Activated CD4-positive, CD25-positive, alpha-beta regulatory T cell treated with anti-CD3 and anti-CD28 coated beads, Interleukin-2, amount 50 U/mL, for 24 hours (primary cell): ENCODE data around the gene AHCYL1.
A peak's percentile ranks its signal among the peaks of the same experiment; 100 is the strongest.

Experiments
- ATAC-seq, 2 donors: fragments of 150-1000 bp; cut with Tn5 transposase; one replicate each; pipeline ENCODE4 v1.10.0; 2021; ENCODE audit warnings: mild to moderate bottlenecking in 1 of 2, moderate library complexity in 1 of 2

AHCYL1 gene

DNA sequence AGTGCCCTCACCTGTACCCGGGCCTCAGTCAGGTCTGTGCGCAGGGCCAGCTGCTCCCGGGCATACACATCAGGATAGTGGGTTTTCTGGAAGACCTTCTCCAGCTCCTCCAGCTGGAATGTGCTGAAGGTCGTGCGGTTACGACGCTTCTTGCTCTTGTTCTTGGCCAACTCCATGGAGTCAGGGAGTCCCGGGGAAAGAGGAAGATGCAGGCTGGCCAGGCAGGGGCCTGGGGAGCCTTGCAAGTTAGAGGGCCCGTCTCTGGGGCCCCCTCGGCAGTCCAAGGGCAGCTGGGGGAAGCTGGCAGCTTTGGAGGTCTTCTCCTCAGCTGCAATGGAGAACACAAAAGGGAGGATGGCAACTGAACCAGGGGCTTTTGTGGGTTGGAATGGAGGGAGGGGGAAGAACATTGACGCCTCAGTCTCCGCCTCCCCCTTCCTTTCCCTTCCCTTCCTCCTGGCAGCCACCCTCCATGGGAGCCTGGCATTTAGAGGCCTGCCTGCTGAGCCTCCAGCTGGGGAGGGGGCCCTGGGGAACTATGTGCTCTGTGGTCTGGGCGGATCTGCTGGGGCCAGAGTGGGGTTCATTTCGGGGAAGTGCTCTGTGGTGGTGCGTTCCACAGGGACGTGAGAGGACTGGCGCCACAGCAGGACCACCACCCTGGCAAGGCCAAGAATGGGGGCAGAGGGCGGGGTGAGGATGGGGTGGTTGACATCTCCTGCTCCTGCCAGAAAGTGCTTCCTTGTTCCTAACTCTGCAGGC lies 80.2 kb downstream of the AHCYL1 start:
- ATAC-seq: no peak

DNA sequence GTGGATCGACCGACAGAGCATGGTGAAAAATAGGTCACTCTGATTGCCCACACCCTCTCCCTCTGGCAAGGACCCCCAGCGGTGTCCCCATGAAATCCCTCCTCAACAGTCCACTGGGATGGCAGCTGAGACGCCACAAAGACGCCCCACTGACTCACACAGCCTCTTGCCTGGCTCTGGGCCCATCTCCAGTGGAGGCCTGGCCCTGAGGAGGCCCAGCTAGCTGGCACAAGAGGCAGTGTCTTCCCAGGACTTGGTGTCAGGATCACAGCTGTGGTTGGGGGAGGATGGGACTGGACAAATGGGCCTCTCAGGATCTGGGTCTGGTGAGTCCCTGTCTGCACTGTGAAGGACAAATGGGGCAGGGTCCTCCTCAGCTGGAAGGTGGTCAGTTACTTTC lies 81.3 kb downstream of the AHCYL1 start:
- ATAC-seq: no peak

DNA sequence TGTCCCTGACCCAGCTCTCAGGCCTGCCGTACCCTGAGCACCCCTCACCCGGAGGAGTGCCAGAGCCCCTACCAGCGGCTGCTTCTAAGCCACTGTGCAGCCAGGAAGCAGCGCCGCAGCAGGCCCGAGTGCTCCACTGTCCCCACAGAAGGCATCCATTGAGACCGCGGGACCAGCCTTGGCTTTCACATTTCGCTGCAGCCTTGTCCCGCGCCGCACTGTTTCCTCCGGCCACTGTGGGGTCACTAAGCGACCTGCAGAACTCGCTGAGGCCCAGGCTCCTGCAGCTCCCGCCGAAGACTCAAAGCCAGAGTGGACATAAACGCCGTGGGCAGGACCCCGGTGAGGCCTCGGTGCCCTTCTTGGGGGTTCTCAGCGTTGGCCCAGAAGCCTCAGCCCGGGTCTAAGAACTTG lies 82.9 kb downstream of the AHCYL1 start:
- no peak for ATAC-seq

DNA sequence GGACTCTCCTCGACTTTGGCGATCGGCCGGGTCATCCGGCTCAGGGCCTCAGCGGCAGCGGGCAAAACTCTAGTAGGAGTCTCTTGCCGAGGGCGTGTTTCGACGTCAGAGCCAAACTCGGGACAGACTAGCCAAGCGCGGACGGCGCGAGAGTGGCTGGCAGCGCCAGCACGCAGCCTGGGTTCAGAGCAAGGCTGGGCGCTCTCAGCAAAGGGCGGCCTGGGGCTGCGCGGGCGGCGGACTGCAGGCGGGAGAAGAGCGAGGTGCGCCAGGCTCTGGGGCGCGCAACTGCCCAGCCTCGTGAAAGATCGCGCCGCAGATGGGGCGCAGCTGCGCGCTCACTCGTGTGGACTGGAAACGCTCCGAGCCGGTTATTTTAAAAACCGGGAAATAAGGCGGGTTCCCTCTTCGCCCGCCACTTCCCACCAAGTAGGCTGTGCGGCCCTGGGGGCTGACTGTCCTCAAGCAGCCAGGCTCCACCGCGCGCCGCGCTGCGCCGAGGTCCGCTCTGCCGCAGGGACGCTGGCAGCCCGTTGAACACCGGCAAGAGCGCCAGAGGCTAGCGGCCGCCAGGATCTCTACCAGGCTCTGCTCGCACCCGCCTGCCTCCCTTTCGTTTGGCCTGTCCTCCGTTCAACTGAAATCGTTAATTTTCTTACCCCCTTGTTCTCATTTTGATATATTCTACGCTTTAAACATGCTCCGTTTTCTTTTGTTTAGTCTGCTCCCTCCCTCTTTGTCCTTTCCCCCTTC lies 83.5 kb downstream of the AHCYL1 start:
- no peak for ATAC-seq

DNA sequence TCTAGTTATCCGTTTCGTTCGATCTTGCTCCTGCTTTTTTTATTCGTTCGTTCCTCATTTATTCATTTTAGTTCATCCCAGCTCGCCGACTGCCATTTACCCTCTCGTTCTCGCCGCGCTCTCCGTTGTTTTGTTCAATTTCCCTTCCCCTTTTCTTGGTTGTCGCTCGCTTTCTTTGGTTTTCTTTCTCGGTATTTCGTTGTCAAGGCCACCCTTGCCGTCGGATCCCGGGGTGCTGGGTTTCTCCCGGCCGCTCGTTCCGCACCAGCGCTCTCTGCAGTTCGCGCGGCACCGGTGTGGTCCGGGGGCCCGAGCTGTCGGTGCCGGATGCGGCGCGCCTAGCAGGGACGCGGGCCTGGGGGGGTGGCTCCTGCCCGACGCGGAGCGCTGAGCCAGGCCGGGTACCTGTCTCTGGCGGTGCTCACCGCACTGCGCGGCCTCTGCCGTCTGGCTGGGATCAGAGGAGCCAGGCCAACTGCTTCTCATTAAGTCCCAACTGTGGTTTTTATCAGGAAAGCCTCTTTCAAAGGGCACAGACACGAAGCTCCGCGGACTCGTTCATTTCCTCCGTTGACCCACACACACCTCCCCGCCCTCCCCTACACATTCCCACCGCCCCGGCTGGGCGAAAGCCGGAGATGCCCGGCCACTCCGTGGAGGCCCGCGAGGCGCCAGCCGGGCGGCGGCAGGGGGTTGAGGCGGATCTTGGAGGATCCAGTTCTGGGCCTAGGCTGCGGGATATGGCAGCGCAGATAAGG lies 84.3 kb downstream of the AHCYL1 start:
- peak; percentile 34 to 58 for ATAC-seq

DNA sequence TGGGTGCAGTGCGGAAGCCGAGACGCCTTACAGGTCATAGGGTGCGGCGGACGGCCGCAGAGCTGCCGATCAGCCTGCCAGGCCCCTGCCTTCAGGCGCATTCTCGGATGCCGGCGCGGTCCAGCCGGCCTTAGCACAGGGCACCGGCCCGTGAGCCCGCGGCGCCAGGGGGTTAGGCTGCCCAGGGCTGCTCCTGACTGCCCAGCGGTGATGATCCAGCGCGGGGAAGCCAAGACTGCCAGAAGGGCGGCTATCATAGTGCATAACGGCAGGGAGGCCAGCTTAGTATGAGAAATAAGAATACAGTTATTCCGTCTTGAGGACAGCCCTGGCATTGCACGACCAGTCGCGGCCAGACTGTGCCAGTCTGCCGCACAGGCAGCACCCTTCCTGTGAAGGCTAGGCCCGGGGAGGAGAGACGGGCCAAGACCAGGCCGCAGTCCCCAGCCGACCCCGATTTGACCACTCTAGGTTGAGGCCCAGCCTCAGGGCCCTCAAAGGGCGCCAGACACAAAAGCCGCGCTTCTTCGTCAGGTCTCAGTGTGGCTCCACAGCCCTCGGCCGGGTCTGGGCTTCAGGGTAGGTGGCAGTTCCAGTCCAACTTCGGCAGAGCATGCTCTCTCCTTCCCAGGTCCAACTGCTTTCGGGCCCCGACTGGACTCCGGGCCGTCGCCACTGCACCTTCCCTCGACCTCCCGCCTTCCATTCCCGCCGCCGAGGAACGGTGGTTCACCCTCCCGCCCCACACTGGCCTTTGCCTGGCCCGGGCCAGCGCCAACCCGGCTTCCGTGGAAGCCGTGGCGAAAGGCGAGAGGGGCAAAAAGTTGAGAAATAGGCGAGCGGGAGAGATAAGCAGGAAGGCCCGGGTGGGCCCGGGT lies 85.1 kb downstream of the AHCYL1 start:
- peak in 1 of 2 donors; percentile 36 for ATAC-seq

DNA sequence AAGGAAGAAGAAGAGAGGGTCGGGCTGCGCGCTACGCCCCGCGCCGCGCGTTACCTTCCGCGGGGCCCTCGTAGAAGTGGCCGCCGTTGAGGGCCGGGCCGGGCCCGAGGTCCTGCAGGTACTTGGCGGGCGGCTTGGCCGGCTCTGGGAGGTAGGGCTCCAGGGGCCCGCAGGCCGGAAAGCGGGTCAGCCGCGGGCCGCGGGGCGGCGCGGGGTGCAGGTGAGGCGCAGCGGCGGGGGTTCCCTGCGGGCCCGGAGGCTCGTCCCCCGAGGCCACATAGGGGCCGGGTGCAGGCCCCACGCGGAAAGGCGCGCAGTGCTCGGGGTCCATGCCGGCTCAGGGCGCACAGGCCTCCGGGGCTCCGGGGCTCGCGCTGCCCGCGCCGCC lies 85.7 kb downstream of the AHCYL1 start:
- ATAC-seq: no peak

DNA sequence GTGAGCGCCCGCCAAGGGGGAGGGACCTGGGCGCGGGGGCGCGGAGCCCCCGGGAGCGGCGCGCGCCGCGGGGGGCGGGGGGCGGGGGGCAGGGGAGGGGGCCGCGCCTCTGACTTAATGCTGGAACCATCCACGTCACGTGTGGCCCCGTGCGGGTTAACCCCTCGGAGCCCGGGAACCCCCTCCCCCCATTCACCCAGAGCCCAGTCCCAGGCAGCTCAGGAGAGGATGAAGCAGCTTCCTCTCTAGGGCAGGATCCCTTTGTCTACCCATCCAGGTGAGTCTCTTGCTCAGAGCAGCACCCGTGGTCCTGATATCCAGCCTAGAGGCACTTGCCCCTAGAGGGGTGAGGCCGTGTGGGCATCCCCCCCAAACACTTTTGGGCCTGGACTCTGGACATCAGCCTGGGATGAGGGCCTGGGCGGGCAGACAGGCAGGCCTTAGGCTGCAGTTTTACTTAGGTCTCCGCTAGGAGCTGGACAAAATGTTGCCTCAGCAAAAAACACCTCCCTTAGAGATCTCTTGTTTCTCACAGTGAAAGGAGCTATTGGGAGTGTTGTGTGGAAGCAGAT lies 86.2 kb downstream of the AHCYL1 start, which contains the start of gene ALX3:
ALX3 (minus strand) TSS at position 2 of the 572 bp plus-strand sequence. CDS start 60 bp downstream, outside the sequence.
- no peak for ATAC-seq
